CD14-positive monocyte (primary cell): ENCODE data around the gene AGFG1. TPM values are rescaled to one million over a fixed set of nuclear protein-coding genes. Genes with fewer than 3 reads are reported as not detected.

ENCODE experiments used
- DNase-seq, 3 donors: peaks; one replicate each; pipeline ENCODE4 v3.0.0-alpha.2; 2011 to 2022
- H2AFZ ChIP-seq: 2 replicates; pipeline ENCODE4 v1.6.0; 2012; ENCODE audit warnings: mild to moderate bottlenecking, low read depth, low read length, inconsistent platforms; ENCODE audit not compliant: insufficient read depth, poor library complexity, severe bottlenecking
- H3K27ac ChIP-seq, 2 donors: 1 replicate in 1 of 2; 2 replicates in 1 of 2; pipeline ENCODE4 v1.5.1; 2012 to 2013; ENCODE audit warnings: low read length in 2 of 2, control low read depth in 1 of 2, inconsistent platforms in 1 of 2, low read depth in 1 of 2, mild to moderate bottlenecking in 1 of 2
- H3K27me3 ChIP-seq, 2 donors: one replicate each; pipeline versions ENCODE4 v1.6.0 to v1.6.1; 2011 to 2013; ENCODE audit warnings: low read length in 2 of 2; ENCODE audit not compliant: control insufficient read depth in 2 of 2, insufficient read depth in 2 of 2
- H3K36me3 ChIP-seq, 2 donors: replicated peaks in 1 of 2; 1 replicate in 1 of 2; 2 replicates in 1 of 2; pipeline versions ENCODE4 v1.5.1 to v1.6.1; 2012 to 2013; ENCODE audit warnings: low read length in 2 of 2, control low read depth in 1 of 2, inconsistent platforms in 1 of 2, mild to moderate bottlenecking in 1 of 2; ENCODE audit not compliant: insufficient read depth in 2 of 2, control insufficient read depth in 1 of 2
- H3K4me1 ChIP-seq, 2 donors: 1 replicate in 1 of 2; 2 replicates in 1 of 2; pipeline versions ENCODE4 v1.5.1 to v1.6.1; 2012 to 2013; ENCODE audit warnings: low read length in 2 of 2, control low read depth in 1 of 2, inconsistent platforms in 1 of 2, mild to moderate bottlenecking in 1 of 2, moderate library complexity in 1 of 2; ENCODE audit not compliant: insufficient read depth in 2 of 2, control insufficient read depth in 1 of 2
- H3K4me2 ChIP-seq: replicated peaks from 2 replicates; pipeline ENCODE3; 2012; ENCODE audit warnings: low read length, moderate library complexity, mild to moderate bottlenecking; ENCODE audit not compliant: poor library complexity, severe bottlenecking; ENCODE audit errors: extremely low read depth
- H3K4me3 ChIP-seq, 3 experiments: fragments of 200-600 bp in 1 of 3; sonication (generic) in 1 of 3; replicated peaks in 1 of 3; 1 replicate in 2 of 3; 2 replicates in 1 of 3; pipeline ENCODE4 v1.5.1; 2011 to 2013; ENCODE audit warnings: low read length in 3 of 3, mild to moderate bottlenecking in 3 of 3, control low read depth in 2 of 3, low read depth in 2 of 3, inconsistent platforms in 1 of 3, moderate library complexity in 1 of 3
- H3K79me2 ChIP-seq: 2 replicates; pipeline ENCODE4 v1.6.0; 2012; ENCODE audit warnings: mild to moderate bottlenecking, control low read depth, inconsistent platforms, low read length, moderate library complexity; ENCODE audit not compliant: insufficient read depth
- H3K9ac ChIP-seq: 2 replicates; pipeline ENCODE4 v1.6.0; 2017; ENCODE audit warnings: low read length, mild to moderate bottlenecking; ENCODE audit not compliant: insufficient read depth, poor library complexity, severe bottlenecking
- H3K9me3 ChIP-seq, 2 donors: replicated peaks in 1 of 2; 1 replicate in 1 of 2; 2 replicates in 1 of 2; pipeline versions ENCODE4 v1.5.1 to v1.6.1; 2012 to 2013; ENCODE audit warnings: low read length in 2 of 2, control low read depth in 1 of 2; ENCODE audit not compliant: control insufficient read depth in 1 of 2, insufficient read depth in 1 of 2
- H4K20me1 ChIP-seq: 2 replicates; pipeline ENCODE4 v1.6.0; 2012; ENCODE audit warnings: mild to moderate bottlenecking, low read length, control low read depth, moderate library complexity; ENCODE audit not compliant: insufficient read depth
- H3K27ac Mint-ChIP-seq, 7 donors: one replicate each; pipeline ENCODE4 v1.8.0; 2020; ENCODE audit warnings: mild to moderate bottlenecking in 7 of 7, mixed read lengths in 7 of 7, moderate library complexity in 6 of 7, inconsistent platforms in 2 of 7
- H3K27me3 Mint-ChIP-seq, 3 donors: one replicate each; pipeline ENCODE4 v1.8.0; 2021 to 2022; ENCODE audit warnings: low read depth in 3 of 3, mild to moderate bottlenecking in 3 of 3, mixed read lengths in 3 of 3, moderate library complexity in 3 of 3, inconsistent platforms in 1 of 3
- H3K36me3 Mint-ChIP-seq, 2 donors: one replicate each; pipeline ENCODE4 v1.8.0; 2020; ENCODE audit warnings: mixed read lengths in 2 of 2, inconsistent platforms in 1 of 2, mild to moderate bottlenecking in 1 of 2
- H3K4me1 Mint-ChIP-seq: one replicate; pipeline ENCODE4 v1.8.0; 2020; ENCODE audit warnings: mild to moderate bottlenecking, mixed read lengths
- H3K4me3 Mint-ChIP-seq, 2 donors: one replicate each; pipeline ENCODE4 v1.8.0; 2020; ENCODE audit warnings: mild to moderate bottlenecking in 2 of 2, mixed read lengths in 2 of 2, moderate library complexity in 1 of 2
- H3K9me3 Mint-ChIP-seq, 7 donors: one replicate each; pipeline ENCODE4 v1.8.0; 2020 to 2022; ENCODE audit warnings: mixed read lengths in 7 of 7, mild to moderate bottlenecking in 6 of 7, moderate library complexity in 6 of 7, inconsistent platforms in 2 of 7
- WGBS: methylation state at CpG from one replicate; pipeline ENCODE4 v1.1.5; 2013; ENCODE audit warnings: missing lambda C conversion rate; ENCODE audit not compliant: insufficient coverage; 5-methylcytosine and 5-hydroxymethylcytosine counted together
- intact Hi-C, 2 donors: fragments of 100-400 bp; cut with micrococcal nuclease; formaldehyde crosslinking; loops; one replicate each; pipeline versions ENCODE4 v1.15.0 to v1.15.1; 2023
- polyA plus RNA-seq, 3 donors: library from polyadenylated mRNA; depleted of rRNA in 1 of 3; unstranded in 2 of 3; stranded (reverse) in 1 of 3; fragments of 300-500 nt in 2 of 3; fragments of >200 nt in 1 of 3; fragmentation: Illumina TruSeq in 2 of 3; gene quantifications; 1 replicate in 2 of 3; 2 replicates in 1 of 3; pipeline ENCODE4 v1.2.3, GENCODE V29; 2012 to 2021
- TF ChIP-seq, protein P1 (sequence below): fragments of 200-600 bp; IDR thresholded peaks from one replicate; pipeline ENCODE4 v1.8.0; 2022; ENCODE audit warnings: antibody characterized with exemption, mild to moderate bottlenecking

The AGFG1 gene
- polyA plus RNA-seq, 3 donors: 17.3 to 76.1 (median 56.9) TPM

DNA sequence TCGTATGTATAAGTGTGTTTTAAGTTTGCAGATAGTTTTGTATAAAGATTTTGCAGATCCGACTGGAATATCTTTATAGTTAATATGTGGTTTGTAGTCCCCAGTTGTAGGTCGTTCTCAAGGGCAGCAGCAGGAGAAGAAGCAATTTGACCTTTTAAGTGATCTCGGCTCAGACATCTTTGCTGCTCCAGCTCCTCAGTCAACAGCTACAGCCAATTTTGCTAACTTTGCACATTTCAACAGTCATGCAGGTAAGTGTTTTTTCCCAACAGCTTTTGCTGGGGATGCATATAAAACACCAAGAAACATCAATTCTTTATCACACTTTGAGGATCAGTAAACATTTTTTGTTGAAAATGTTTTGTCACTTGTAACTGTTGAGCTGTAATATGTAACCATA is 52.7 kb downstream of the AGFG1 start:
- TF ChIP-seq, protein P1, sequence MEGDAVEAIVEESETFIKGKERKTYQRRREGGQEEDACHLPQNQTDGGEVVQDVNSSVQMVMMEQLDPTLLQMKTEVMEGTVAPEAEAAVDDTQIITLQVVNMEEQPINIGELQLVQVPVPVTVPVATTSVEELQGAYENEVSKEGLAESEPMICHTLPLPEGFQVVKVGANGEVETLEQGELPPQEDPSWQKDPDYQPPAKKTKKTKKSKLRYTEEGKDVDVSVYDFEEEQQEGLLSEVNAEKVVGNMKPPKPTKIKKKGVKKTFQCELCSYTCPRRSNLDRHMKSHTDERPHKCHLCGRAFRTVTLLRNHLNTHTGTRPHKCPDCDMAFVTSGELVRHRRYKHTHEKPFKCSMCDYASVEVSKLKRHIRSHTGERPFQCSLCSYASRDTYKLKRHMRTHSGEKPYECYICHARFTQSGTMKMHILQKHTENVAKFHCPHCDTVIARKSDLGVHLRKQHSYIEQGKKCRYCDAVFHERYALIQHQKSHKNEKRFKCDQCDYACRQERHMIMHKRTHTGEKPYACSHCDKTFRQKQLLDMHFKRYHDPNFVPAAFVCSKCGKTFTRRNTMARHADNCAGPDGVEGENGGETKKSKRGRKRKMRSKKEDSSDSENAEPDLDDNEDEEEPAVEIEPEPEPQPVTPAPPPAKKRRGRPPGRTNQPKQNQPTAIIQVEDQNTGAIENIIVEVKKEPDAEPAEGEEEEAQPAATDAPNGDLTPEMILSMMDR: no peak
- Histone ChIP-seq H3K36me3 (peaks cover 82 to 95% of the 10 kb centered on the region in 2 donors), H3K4me1 (peaks cover 3 to 9% of the 10 kb centered on the region in 2 donors), H3K4me3 (no peak overlapping the region), H2AFZ (no peak overlapping the region), H3K9me3 (no peaks in the 10 kb centered on the region), H3K27me3 (no peaks in the 10 kb centered on the region), H4K20me1 (peaks cover 100% of the 10 kb centered on the region), H3K4me2 (no peak overlapping the region), H3K79me2 (peaks cover 94% of the 10 kb centered on the region), H3K9ac (no peak overlapping the region), H3K27ac (no peak overlapping the region)
- H3K36me3 Mint-ChIP-seq: peaks cover 65 to 73% of the 10 kb centered on the region in 2 donors
- H3K9me3 Mint-ChIP-seq: no peaks in the 10 kb centered on the region
- H3K27ac Mint-ChIP-seq: peak overlapping the region in 1 of 7 donors; percentile 15
- no peak overlapping the region for H3K4me3 Mint-ChIP-seq
- WGBS: 97% methylated on average over 4 of the region's 4 CpGs
- H3K27me3 Mint-ChIP-seq: no peaks in the 10 kb centered on the region
- H3K4me1 Mint-ChIP-seq: peaks cover 10% of the 10 kb centered on the region
- no peak for DNase-seq
- intact Hi-C loops: no loop called here

DNA sequence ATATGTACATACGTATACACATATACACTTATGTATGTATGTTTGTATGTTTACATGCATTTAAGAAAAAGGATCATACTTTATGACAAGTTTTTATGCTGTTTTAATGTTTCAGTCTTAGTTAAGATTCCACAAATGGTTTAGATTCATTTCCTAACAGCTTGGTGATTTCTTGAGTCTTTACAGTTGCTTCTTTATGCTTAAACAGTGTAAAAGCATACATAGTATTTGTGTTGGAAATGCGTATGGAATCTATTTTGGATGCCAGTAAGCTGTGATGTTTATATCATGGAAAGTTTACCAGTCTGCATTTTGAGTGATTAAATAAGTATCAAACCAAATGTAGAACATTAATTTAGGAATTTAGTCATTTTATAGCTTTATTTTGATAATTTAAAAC is 55.4 kb downstream of the AGFG1 start:
- H3K27ac ChIP-seq: no peak overlapping the region
- no peaks in the 10 kb centered on the region for H3K9me3 Mint-ChIP-seq
- no peak overlapping the region for H3K4me2 ChIP-seq
- intact Hi-C loops: no loop called here
- no peaks in the 10 kb centered on the region for H3K9me3 ChIP-seq
- no peak overlapping the region for H3K27ac Mint-ChIP-seq
- H2AFZ ChIP-seq: no peak overlapping the region
- H3K4me3 ChIP-seq: no peak overlapping the region
- H3K79me2 ChIP-seq: peaks cover 80% of the 10 kb centered on the region
- peaks cover 96% of the 10 kb centered on the region for H4K20me1 ChIP-seq
- DNase-seq: no peak
- no peaks in the 10 kb centered on the region for H3K27me3 Mint-ChIP-seq
- WGBS: no CpG with 5 or more reads among the region's 2 CpGs
- peaks cover 68 to 75% of the 10 kb centered on the region in 2 donors for H3K36me3 Mint-ChIP-seq
- no peak overlapping the region for H3K4me3 Mint-ChIP-seq
- no peaks in the 10 kb centered on the region for H3K27me3 ChIP-seq
- H3K36me3 ChIP-seq: peaks cover 93 to 98% of the 10 kb centered on the region in 2 donors
- TF ChIP-seq, protein P1: no peak
- no peaks in the 10 kb centered on the region for H3K4me1 ChIP-seq
- H3K9ac ChIP-seq: no peak overlapping the region
- H3K4me1 Mint-ChIP-seq: no peaks in the 10 kb centered on the region
